Colonic mucosa (tissue), 4 donors: ENCODE data around the gene SHC3. TPM values are rescaled to one million over a fixed set of nuclear protein-coding genes. Genes with fewer than 3 reads are reported as not detected.

Source experiments
- DNase-seq: peaks from one replicate; pipeline ENCODE4 v3.0.0-alpha.2; 2020
- H3K27ac ChIP-seq: fragments of 200-600 bp; one replicate; pipeline ENCODE4 v1.8.0; 2021
- H3K27me3 ChIP-seq: fragments of 200-600 bp; one replicate; pipeline ENCODE4 v1.8.0; 2021
- H3K36me3 ChIP-seq: fragments of 200-600 bp; one replicate; pipeline ENCODE4 v1.8.0; 2021
- H3K4me1 ChIP-seq: fragments of 200-600 bp; one replicate; pipeline ENCODE4 v1.8.0; 2021; ENCODE audit warnings: mild to moderate bottlenecking
- H3K4me3 ChIP-seq: fragments of 200-600 bp; one replicate; pipeline ENCODE4 v1.8.0; 2021
- H3K9ac ChIP-seq, 2 donors: one replicate each; pipeline ENCODE4 v1.7.0; 2013; ENCODE audit warnings: control low read depth in 2 of 2, low read depth in 2 of 2, low read length in 2 of 2
- H3K9me3 ChIP-seq: fragments of 200-600 bp; one replicate; pipeline ENCODE4 v1.8.0; 2021
- intact Hi-C: fragments of 100-400 bp; cut with DNase I; formaldehyde crosslinking; loops from one replicate; pipeline ENCODE4 v1.14.1; 2022
- total RNA-seq, 2 donors: library from RNA; stranded (reverse); fragmentation: NEBNext Ultra II Directional in 1 of 2; extraction: Animal tissue kit (Norgen Biotek cat#: 25700) in 1 of 2; gene quantifications; one replicate each; pipeline ENCODE4 v1.2.1, GENCODE V29; 2021
- TF ChIP-seq, protein P1 (sequence below): fragments of 200-600 bp; IDR thresholded peaks from one replicate; pipeline ENCODE4 v1.8.0; 2022; ENCODE audit warnings: antibody characterized with exemption, mild to moderate bottlenecking
- donor health status: healthy.
- donor health status: DM: no; HTN: no; CAD: no.
- donor health status: DM: no; HTN: no; CAD: no.

The SHC3 gene
- total RNA-seq, 2 donors from 2014 or later, result 0.32 to 0.58 TPM

DNA sequence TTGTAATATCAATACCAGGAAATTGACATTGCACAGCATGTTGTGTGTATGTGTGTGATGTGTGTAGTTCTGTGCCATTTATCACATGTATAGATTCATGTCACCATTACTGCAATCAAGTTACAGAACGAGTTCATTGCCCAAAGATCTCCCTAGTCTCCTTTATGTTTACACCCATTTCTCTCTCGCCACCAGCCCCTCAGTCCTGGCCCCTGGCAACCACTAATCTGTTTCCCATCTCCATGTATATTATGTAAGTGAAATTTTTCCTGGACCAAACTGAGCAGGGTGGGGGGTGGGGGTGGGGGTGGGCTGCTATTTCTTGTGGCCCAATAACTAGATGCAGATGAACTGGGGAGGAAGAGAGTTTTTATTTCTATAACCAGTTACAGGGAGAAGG lies 198.8 kb downstream of the SHC3 start:
- H3K4me1 ChIP-seq, result no peaks in the 10 kb centered on the region
- H3K4me3 ChIP-seq, result no peak overlapping the region
- no peak overlapping the region for H3K9ac ChIP-seq
- H3K36me3 ChIP-seq, result no peaks in the 10 kb centered on the region
- no peak overlapping the region for H3K27ac ChIP-seq
- no peaks in the 10 kb centered on the region for H3K27me3 ChIP-seq
- H3K9me3 ChIP-seq, result no peaks in the 10 kb centered on the region
- intact Hi-C loops, result no loop called here
- TF ChIP-seq, protein P1, sequence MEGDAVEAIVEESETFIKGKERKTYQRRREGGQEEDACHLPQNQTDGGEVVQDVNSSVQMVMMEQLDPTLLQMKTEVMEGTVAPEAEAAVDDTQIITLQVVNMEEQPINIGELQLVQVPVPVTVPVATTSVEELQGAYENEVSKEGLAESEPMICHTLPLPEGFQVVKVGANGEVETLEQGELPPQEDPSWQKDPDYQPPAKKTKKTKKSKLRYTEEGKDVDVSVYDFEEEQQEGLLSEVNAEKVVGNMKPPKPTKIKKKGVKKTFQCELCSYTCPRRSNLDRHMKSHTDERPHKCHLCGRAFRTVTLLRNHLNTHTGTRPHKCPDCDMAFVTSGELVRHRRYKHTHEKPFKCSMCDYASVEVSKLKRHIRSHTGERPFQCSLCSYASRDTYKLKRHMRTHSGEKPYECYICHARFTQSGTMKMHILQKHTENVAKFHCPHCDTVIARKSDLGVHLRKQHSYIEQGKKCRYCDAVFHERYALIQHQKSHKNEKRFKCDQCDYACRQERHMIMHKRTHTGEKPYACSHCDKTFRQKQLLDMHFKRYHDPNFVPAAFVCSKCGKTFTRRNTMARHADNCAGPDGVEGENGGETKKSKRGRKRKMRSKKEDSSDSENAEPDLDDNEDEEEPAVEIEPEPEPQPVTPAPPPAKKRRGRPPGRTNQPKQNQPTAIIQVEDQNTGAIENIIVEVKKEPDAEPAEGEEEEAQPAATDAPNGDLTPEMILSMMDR, result no peak
- DNase-seq, result no peak

DNA sequence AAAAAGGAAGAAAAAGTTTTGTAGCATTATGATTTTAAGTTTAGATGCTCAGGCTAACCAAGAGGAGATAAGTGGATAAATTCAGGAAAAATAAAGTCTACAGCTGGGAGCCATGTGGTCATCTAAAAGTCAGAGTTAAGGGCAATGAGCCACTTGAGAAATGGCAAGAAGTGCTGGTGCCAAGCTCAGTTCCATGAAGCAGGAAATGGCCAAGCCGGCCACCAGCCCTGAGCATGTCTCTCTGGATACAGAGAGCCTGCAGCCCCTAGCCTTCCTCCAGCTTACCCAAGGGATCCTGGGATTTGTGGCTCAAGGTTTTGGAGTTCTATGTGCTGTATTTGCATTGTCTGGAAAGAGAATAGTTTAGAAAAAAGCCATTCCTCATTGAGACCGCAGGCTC lies 199.6 kb downstream of the SHC3 start:
- TF ChIP-seq, protein P1, result no peak
- H3K27me3 ChIP-seq, result no peaks in the 10 kb centered on the region
- intact Hi-C loops, result no loop called here
- no peak overlapping the region for H3K9ac ChIP-seq
- H3K4me3 ChIP-seq, result no peak overlapping the region
- DNase-seq, result no peak
- no peaks in the 10 kb centered on the region for H3K4me1 ChIP-seq
- H3K27ac ChIP-seq, result no peak overlapping the region
- H3K36me3 ChIP-seq, result no peaks in the 10 kb centered on the region
- H3K9me3 ChIP-seq, result no peaks in the 10 kb centered on the region

GRCh38 chr9:88978034-88978433 lies 200.6 kb downstream of the SHC3 start:
- no peak overlapping the region for H3K27ac ChIP-seq
- DNase-seq, result no peak
- intact Hi-C loops, result no loop called here
- no peaks in the 10 kb centered on the region for H3K9me3 ChIP-seq
- no peak overlapping the region for H3K4me3 ChIP-seq
- no peaks in the 10 kb centered on the region for H3K4me1 ChIP-seq
- TF ChIP-seq, protein P1, result no peak
- no peaks in the 10 kb centered on the region for H3K36me3 ChIP-seq
- no peaks in the 10 kb centered on the region for H3K27me3 ChIP-seq
- H3K9ac ChIP-seq, result no peak overlapping the region

- H3K9ac ChIP-seq, result no peak overlapping the region
- H3K4me3 ChIP-seq, result no peak overlapping the region
- TF ChIP-seq, protein P1, result no peak
- DNase-seq, result no peak
- intact Hi-C loops, result no loop called here
- no peaks in the 10 kb centered on the region for H3K36me3 ChIP-seq
- H3K27me3 ChIP-seq, result no peaks in the 10 kb centered on the region
- no peak overlapping the region for H3K27ac ChIP-seq
- H3K4me1 ChIP-seq, result no peaks in the 10 kb centered on the region
- no peaks in the 10 kb centered on the region for H3K9me3 ChIP-seq
Observed at GRCh38 chr9:88976890-88977257, 201.7 kb downstream of the SHC3 start.

DNA sequence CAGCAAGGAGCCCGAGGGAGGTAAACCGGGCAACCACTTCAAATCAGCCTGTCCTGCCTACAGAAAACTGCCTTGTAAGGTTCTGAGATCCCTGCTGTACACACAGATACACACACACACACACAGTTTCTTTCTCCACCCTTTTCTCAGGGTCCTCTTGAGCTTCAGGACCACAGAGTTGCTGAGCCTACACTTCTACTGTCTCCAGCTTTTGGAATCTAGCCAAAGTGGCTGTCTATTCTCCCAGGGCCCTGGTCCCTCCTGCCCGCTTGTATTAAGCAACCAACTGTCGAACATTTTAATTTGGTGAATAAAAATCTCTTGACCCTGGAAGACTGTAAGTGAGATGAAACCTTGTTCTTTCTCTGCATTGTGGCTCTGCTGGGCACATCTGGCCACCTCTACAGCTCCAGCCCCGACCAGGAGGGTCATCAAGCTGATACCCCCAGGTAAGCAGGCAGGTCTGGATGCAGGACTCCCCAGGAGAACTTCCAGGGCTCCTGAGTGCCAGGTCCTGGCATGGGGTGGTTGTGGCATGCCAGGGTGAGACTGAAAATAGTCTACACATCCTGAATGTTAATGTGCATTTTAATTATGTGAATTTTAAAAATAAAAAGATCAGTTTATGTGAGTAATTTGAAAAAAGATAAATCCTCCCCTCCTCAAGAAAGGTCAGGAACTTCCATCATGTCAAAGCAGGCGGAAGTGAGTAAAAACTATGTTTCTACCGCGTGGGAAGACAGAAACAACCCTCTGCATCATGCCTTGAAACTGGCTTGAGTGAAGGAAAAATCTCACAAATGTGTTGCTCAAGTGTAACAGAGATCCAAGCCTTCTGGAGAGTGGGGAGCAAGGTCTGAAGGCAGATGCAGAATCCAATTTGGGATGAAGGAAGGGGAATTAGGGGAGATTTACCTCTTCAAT lies 202.4 kb downstream of the SHC3 start:
- no peak overlapping the region for H3K9ac ChIP-seq
- TF ChIP-seq, protein P1, result no peak
- no peak overlapping the region for H3K27ac ChIP-seq
- no peaks in the 10 kb centered on the region for H3K9me3 ChIP-seq
- DNase-seq, result no peak
- H3K36me3 ChIP-seq, result no peaks in the 10 kb centered on the region
- intact Hi-C loops, result no loop called here
- no peaks in the 10 kb centered on the region for H3K27me3 ChIP-seq
- H3K4me3 ChIP-seq, result no peak overlapping the region
- no peaks in the 10 kb centered on the region for H3K4me1 ChIP-seq
